GM12875 (cell line): Measurements from ENCODE around the gene ALPG.
"Not testable (repeated sequence)": the region's sequence is repeated elsewhere in the genome, so short reads cannot be mapped to it uniquely, and the experiment has no call there.

ENCODE experiments used
- H3K4me3 ChIP-seq: one replicate; pipeline ENCODE4 v1.5.1; 2011; ENCODE audit warnings: low read depth, low read length, control low read depth
- CTCF ChIP-seq: IDR thresholded peaks from 2 replicates; pipeline ENCODE4 v1.5.1; 2011; ENCODE audit warnings: low read depth, mild to moderate bottlenecking, control low read depth, inconsistent platforms, low read length, moderate library complexity, borderline replicate concordance; ENCODE audit not compliant: insufficient read depth

The ALPG gene

GRCh38 chr2:232444409-232445148 lies 37.9 kb downstream of the ALPG start:
- H3K4me3 ChIP-seq, result no peak overlapping the region
- TF ChIP-seq CTCF, result peak; percentile 92

GRCh38 chr2:232445149-232445885 lies 38.7 kb downstream of the ALPG start:
- H3K4me3 ChIP-seq, result not testable (repeated sequence)

- peak; percentile 31; the same call in 1 of the 2 replicates for TF ChIP-seq CTCF
These were observed 39.7 kb downstream of the ALPG start for GRCh38 chr2:232446266-232446777.

GRCh38 chr2:232447091-232447620 lies 40.5 kb downstream of the ALPG start:
- H3K4me3 ChIP-seq, result no peak overlapping the region
- no peak for TF ChIP-seq CTCF

More at GRCh38 chr2:232446266-232446777, 39.7 kb downstream of the ALPG start:
- not testable (repeated sequence) for H3K4me3 ChIP-seq

DNA sequence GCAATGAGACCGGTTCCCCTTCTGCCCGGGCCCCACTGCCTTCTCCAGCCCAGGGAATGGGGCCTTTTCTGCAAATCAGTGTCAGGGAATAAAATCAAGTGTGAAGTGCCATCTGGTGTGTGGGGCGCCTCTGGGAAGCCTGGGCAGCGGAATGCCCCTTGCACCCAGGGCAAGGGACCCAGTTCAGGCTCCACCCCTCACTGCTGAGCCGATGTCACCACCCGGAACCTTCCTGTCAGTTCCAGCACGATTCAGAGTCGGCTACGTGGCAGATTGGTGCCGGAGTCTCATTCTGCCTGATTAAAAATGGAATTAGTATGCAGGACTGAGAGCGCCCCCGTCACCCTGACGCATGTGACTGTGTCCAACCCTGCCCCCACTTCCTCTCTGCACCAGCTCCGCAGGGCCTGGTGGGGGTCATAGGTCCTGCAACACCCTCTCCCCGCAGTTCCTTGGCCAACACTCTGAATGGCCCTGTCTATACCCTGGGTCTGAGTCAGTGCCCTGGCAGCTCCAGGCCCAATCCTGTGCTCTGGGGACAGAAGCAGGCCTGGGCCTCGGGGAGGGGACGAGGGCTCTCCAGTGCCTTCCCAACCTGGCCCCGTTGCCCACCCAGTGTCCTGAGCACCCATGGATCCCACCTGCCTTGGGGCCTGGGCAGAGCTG lies 41.1 kb downstream of the ALPG start:
- H3K4me3 ChIP-seq, result no peak overlapping the region
- no peak for TF ChIP-seq CTCF

DNA sequence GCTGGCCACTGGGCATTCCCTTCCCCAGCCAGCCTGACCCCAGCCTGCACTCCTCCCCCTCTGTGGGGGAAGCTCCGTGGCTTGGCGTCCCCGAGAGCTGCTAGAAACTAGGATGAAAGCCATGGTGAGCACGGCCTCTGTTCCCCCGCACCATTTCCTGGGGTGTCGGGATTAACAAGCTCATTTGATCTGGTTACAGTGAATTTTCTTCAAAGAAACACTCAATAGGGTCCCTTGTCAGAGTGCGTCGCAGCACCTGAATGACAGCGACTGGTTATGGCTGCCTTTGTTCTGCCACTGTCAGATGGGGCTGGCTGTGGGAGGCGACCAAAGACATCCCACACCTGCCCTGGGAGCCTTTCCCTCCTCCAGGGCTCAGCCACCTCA lies 41.7 kb downstream of the ALPG start:
- TF ChIP-seq CTCF, result no peak
- H3K4me3 ChIP-seq, result no peak overlapping the region

GRCh38 chr2:232449964-232450363 lies 43.3 kb downstream of the ALPG start:
- 0 out of 2 replicates have a peak, but pooled peaks have one; percentile 2 for TF ChIP-seq CTCF
- no peak overlapping the region for H3K4me3 ChIP-seq

DNA sequence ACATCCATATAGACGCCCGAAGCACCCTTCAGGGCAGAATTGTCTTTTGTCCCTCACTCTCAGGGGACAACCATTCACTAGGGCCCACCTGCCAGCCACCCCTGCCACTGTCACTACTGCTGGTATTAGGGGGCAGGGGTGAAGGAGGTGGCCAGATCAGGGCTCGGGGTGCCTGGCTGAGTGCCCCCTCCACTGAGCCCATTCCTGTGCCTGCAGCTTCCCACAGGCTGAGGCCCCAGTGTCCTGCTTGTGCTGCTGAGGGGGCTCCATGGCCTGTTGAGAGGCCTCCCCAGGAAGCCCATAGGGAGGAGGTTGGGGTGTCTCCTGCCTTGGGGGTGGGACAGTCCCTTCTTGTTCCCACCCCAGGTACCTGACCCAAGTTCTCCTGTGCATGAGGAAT lies 45.0 kb downstream of the ALPG start:
- H3K4me3 ChIP-seq, result not testable (repeated sequence)
